ENCODE measurements around the gene EPHA6. TPM values are rescaled to one million over a fixed set of nuclear protein-coding genes. Genes with fewer than 3 reads are reported as not detected.

EPHA6 gene
- total and polyA plus RNA-seq, 7 donors, result 0.58 to 53.5 (median 45.4) TPM; not detected in 2

- TF ChIP-seq POLR2AphosphoS5 (IDR thresholded peaks at IDR 0.05) (no peak), EP300 (IDR thresholded peaks at IDR 0.05) (no peak), POLR2A (IDR thresholded peaks at IDR 0.05) (no peak)
- TF ChIP-seq, protein P1, sequence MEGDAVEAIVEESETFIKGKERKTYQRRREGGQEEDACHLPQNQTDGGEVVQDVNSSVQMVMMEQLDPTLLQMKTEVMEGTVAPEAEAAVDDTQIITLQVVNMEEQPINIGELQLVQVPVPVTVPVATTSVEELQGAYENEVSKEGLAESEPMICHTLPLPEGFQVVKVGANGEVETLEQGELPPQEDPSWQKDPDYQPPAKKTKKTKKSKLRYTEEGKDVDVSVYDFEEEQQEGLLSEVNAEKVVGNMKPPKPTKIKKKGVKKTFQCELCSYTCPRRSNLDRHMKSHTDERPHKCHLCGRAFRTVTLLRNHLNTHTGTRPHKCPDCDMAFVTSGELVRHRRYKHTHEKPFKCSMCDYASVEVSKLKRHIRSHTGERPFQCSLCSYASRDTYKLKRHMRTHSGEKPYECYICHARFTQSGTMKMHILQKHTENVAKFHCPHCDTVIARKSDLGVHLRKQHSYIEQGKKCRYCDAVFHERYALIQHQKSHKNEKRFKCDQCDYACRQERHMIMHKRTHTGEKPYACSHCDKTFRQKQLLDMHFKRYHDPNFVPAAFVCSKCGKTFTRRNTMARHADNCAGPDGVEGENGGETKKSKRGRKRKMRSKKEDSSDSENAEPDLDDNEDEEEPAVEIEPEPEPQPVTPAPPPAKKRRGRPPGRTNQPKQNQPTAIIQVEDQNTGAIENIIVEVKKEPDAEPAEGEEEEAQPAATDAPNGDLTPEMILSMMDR (IDR thresholded peaks at IDR 0.05), result no peak
- H3K27ac ChIP-seq, result no peak overlapping the region
- DNase-seq, result no peak
- 37 to 56% methylated on average over 1 of the region's 1 CpG for WGBS, 2 donors
- H3K4me3 ChIP-seq, result no peak overlapping the region
- no peaks in the 10 kb centered on the region for H3K9me3 ChIP-seq
- no peaks in the 10 kb centered on the region for H3K27me3 ChIP-seq
- intact Hi-C loops (cut with DNase I), result no loop called here
- H3K36me3 ChIP-seq, result no peaks in the 10 kb centered on the region
- H3K4me1 ChIP-seq, result no peaks in the 10 kb centered on the region
These were observed 924.4 kb downstream of the EPHA6 start for GRCh38 chr3:97738761-97739160.

GRCh38 chr3:97742036-97742435, 927.6 kb downstream of the EPHA6 start:
- H3K9me3 ChIP-seq, result no peaks in the 10 kb centered on the region
- no peak overlapping the region for H3K27ac ChIP-seq
- intact Hi-C loops (cut with DNase I), result no loop called here
- H3K27me3 ChIP-seq, result no peaks in the 10 kb centered on the region
- no peak for TF ChIP-seq POLR2A (IDR thresholded peaks at IDR 0.05)
- TF ChIP-seq EP300 (IDR thresholded peaks at IDR 0.05), result no peak
- no peak for TF ChIP-seq POLR2AphosphoS5 (IDR thresholded peaks at IDR 0.05)
- TF ChIP-seq, protein P1 (IDR thresholded peaks at IDR 0.05), result no peak
- H3K4me1 ChIP-seq, result no peaks in the 10 kb centered on the region
- DNase-seq, result no peak
- 76 to 89% methylated on average over 3 of the region's 3 CpGs for WGBS, 2 donors
- H3K4me3 ChIP-seq, result no peak overlapping the region
- H3K36me3 ChIP-seq, result no peaks in the 10 kb centered on the region

DNA sequence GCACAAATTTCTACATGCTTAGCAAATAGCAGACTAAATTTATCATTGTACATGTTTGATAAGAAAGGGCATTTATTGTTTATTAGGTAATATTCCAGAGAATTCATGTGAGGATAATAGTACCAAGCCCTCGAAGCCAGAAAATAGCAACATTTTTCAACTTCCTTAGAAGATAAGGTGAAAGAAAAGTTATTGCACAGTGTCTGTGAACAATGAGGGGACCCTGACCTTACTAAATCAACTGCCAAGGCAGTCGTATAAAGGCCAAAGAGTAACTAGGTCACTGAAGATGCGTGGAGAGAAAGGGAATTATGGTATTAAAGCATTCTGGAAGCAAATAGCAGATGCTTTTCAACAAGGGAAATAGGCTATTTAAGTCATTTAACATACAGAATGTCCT, 929.9 kb downstream of the EPHA6 start:
- Histone ChIP-seq H3K4me1 (no peaks in the 10 kb centered on the region), H3K4me3 (no peak overlapping the region), H3K9me3 (no peaks in the 10 kb centered on the region), H3K27ac (no peak overlapping the region), H3K36me3 (no peaks in the 10 kb centered on the region), H3K27me3 (no peaks in the 10 kb centered on the region)
- no peak for TF ChIP-seq POLR2AphosphoS5 (IDR thresholded peaks at IDR 0.05)
- TF ChIP-seq POLR2A (IDR thresholded peaks at IDR 0.05), result no peak
- TF ChIP-seq, protein P1 (IDR thresholded peaks at IDR 0.05), result no peak
- no peak for TF ChIP-seq EP300 (IDR thresholded peaks at IDR 0.05)
- 25 to 56% methylated on average over 3 of the region's 3 CpGs for WGBS, 2 donors
- DNase-seq, result no peak
- intact Hi-C loops (cut with DNase I), result no loop called here

DNA sequence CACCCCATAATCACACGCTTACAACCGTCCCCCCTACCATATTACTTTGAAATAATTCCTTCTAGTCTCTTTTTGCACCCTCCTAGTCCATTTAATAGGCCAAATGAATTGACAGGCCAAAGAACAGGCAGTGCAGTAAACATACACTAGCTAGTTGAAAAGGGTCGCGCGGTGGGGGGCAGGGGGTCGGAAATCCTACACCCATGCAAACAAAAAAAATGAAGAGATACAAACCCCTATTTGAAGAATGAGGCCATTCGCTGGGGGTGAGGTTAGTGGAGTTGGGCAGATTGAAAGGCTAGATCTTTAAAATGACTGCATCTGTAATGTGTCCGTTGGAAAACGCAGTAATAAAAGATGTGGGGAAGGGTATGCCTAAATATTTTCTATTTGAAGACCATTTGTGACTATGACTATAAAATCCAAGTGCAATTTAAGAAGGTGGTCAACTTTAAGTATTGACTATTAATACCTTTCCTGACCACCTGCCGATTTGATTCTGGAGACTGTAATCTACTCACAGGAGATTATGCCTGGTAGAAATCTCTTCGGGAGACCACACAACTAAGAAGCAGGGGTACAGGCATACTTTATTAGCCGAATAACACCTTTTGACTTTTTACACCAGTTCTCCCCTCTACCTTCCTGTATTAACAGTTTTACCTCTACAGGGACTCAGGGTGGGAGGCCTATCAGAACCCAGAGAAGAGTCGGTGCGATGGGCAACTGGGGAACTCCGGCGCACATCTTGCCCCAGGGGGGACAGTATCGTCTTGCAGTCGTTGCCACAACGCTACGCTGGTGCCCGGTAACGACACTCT, 949.4 kb downstream of the EPHA6 start:
- WGBS, 2 donors, result 29 to 37% methylated on average over 22 of the region's 22 CpGs
- DNase-seq, result no peak
- peak overlapping the region; percentile 70 to 83 (median 76) for H3K4me3 ChIP-seq
- H3K36me3 ChIP-seq, result no peaks in the 10 kb centered on the region
- peaks cover 0 to 23% (median 14%) of the 10 kb centered on the region in 4 donors for H3K4me1 ChIP-seq
- intact Hi-C loops (cut with DNase I), result loop anchor here (10.0 kb wide), 1 partner anchor 761 kb away; the partner anchor contains the start of gene CLDND1
- peak overlapping the region; percentile 74 to 83 (median 79) for H3K27ac ChIP-seq
- no peak for TF ChIP-seq EP300 (IDR thresholded peaks at IDR 0.05)
- TF ChIP-seq, protein P1 (IDR thresholded peaks at IDR 0.05), result no peak
- TF ChIP-seq POLR2A (IDR thresholded peaks at IDR 0.05), result no peak
- TF ChIP-seq POLR2AphosphoS5 (IDR thresholded peaks at IDR 0.05), result no peak
- no peaks in the 10 kb centered on the region for H3K27me3 ChIP-seq
- H3K9me3 ChIP-seq, result no peaks in the 10 kb centered on the region
